Activated B cell treated with CpG ODN at 0.5 μM for 24 hours (primary cell): ENCODE results near the gene PPM1H. TPM values are rescaled to one million over a fixed set of nuclear protein-coding genes. Genes with fewer than 3 reads are reported as not detected.

Source experiments
- ATAC-seq: fragments of 200-7000 bp; cut with Tn5 transposase; one replicate; pipeline ENCODE4 v1.10.0; 2021; ENCODE audit warnings: low read depth, mild to moderate bottlenecking, moderate library complexity
- CTCF ChIA-PET: fragments of 350-600 bp; sonication (Branson Sonifier 250); formaldehyde crosslinking; loops from one replicate; lab custom pipeline; 2021; ENCODE audit warnings: antibody characterized with exemption; lab: Charles Lee
- POLR2A ChIA-PET: fragments of 350-600 bp; sonication (Branson Sonifier 250); formaldehyde crosslinking; loops from one replicate; lab custom pipeline; 2021; ENCODE audit warnings: antibody characterized with exemption; lab: Charles Lee
- DNase-seq: peaks from one replicate; pipeline ENCODE4 v3.0.0; 2022
- H3K27ac Mint-ChIP-seq: one replicate; pipeline ENCODE4 v1.8.0; 2020; ENCODE audit warnings: mixed read lengths
- H3K27me3 Mint-ChIP-seq: one replicate; pipeline ENCODE4 v1.8.0; 2021; ENCODE audit warnings: mixed read lengths
- H3K36me3 Mint-ChIP-seq: one replicate; pipeline ENCODE4 v1.8.0; 2021; ENCODE audit warnings: low read depth, mixed read lengths
- H3K4me1 Mint-ChIP-seq: one replicate; pipeline ENCODE4 v1.8.0; 2021; ENCODE audit warnings: mixed read lengths
- H3K4me3 Mint-ChIP-seq: one replicate; pipeline ENCODE4 v1.8.0; 2020; ENCODE audit warnings: mild to moderate bottlenecking, mixed read lengths
- H3K9me3 Mint-ChIP-seq: one replicate; pipeline ENCODE4 v1.8.0; 2020; ENCODE audit warnings: mixed read lengths
- intact Hi-C: fragments of 100-400 bp; cut with micrococcal nuclease; formaldehyde crosslinking; loops from one replicate; pipeline ENCODE4 v1.15.1; 2024
- total RNA-seq: library from RNA; stranded (reverse); gene quantifications from 2 replicates; pipeline ENCODE4 v1.2.3, GENCODE V29; 2022
- TF ChIP-seq, protein P1 (sequence below): fragments of 200-600 bp; IDR thresholded peaks from one replicate; pipeline ENCODE4 v1.8.0; 2022; ENCODE audit warnings: antibody characterized with exemption, mild to moderate bottlenecking

Gene PPM1H
- total RNA-seq, 1 donor from 2014 or later = not detected

DNA sequence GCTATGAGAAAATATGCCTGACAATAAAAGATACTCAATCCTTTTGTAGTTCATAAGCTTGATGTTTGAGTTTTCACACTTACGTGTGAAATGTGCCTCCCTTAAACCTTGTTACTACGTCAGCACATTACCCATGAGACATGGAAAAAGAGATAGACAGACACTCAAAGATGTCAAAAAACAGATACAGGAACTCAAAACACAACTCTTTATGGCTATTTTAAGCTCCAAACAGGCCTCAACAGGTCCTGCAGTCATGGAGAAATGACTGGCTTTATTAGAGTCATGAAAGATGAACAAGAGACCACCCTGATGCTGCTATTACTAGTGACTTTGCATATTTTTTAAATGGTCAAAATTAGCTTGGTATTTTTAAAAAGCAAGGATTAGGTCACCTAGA lies 283.8 kb downstream of the PPM1H start:
- Mint-ChIP-seq H3K27me3 (no peaks in the 10 kb centered on the region), H3K9me3 (no peaks in the 10 kb centered on the region), H3K4me3 (no peak overlapping the region), H3K27ac (no peak overlapping the region), H3K36me3 (no peaks in the 10 kb centered on the region), H3K4me1 (no peaks in the 10 kb centered on the region)
- no peak for DNase-seq
- ChIA-PET CTCF (no interaction called here), POLR2A (interaction anchor here (1.2 kb wide), 1 partner anchor 48 kb away, joined by 4 read pairs; no protein-coding TSS in a partner anchor)
- intact Hi-C loops = no loop called here
- TF ChIP-seq, protein P1, sequence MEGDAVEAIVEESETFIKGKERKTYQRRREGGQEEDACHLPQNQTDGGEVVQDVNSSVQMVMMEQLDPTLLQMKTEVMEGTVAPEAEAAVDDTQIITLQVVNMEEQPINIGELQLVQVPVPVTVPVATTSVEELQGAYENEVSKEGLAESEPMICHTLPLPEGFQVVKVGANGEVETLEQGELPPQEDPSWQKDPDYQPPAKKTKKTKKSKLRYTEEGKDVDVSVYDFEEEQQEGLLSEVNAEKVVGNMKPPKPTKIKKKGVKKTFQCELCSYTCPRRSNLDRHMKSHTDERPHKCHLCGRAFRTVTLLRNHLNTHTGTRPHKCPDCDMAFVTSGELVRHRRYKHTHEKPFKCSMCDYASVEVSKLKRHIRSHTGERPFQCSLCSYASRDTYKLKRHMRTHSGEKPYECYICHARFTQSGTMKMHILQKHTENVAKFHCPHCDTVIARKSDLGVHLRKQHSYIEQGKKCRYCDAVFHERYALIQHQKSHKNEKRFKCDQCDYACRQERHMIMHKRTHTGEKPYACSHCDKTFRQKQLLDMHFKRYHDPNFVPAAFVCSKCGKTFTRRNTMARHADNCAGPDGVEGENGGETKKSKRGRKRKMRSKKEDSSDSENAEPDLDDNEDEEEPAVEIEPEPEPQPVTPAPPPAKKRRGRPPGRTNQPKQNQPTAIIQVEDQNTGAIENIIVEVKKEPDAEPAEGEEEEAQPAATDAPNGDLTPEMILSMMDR = no peak
- ATAC-seq = no peak

GRCh38 chr12:62649412-62650138 lies 285.4 kb downstream of the PPM1H start:
- ATAC-seq (no peak), DNase-seq (no peak)
- H3K36me3 Mint-ChIP-seq = no peaks in the 10 kb centered on the region
- no peaks in the 10 kb centered on the region for H3K27me3 Mint-ChIP-seq
- POLR2A ChIA-PET = no interaction called here
- H3K27ac Mint-ChIP-seq = no peak overlapping the region
- no peak overlapping the region for H3K4me3 Mint-ChIP-seq
- intact Hi-C loops = no loop called here
- TF ChIP-seq, protein P1 = no peak
- H3K4me1 Mint-ChIP-seq = no peaks in the 10 kb centered on the region
- CTCF ChIA-PET = no interaction called here
- no peaks in the 10 kb centered on the region for H3K9me3 Mint-ChIP-seq

- ChIA-PET POLR2A (no interaction called here), CTCF (no interaction called here)
- intact Hi-C loops = no loop called here
- Mint-ChIP-seq H3K27ac (no peak overlapping the region), H3K9me3 (no peaks in the 10 kb centered on the region), H3K4me1 (no peaks in the 10 kb centered on the region), H3K36me3 (no peaks in the 10 kb centered on the region), H3K27me3 (peaks cover 4% of the 10 kb centered on the region), H3K4me3 (no peak overlapping the region)
- ATAC-seq (no peak), DNase-seq (no peak)
- TF ChIP-seq, protein P1 = no peak
Observed at GRCh38 chr12:62647586-62647985, 287.4 kb downstream of the PPM1H start.

DNA sequence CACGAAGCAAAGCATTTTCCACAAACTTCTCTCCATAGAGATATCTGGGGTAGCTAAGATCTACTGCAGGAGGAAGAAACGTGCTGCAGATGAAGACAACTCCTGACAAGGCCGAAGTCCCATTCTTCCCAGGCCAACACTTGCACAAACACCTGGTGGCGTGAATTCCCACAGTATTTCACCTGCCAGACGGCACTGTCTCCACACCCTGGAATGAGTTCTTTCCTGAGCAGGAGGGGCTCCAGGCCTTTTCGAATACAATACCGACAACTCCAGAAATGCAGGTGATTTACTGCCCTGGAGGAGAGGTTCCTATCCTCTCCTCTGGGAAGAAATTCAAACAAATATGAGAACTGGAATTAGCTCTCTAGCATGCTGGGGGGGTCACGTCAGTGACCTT lies 288.4 kb downstream of the PPM1H start:
- H3K4me1 Mint-ChIP-seq = peaks cover under 1% of the 10 kb centered on the region
- H3K27ac Mint-ChIP-seq = no peak overlapping the region
- ATAC-seq = no peak
- DNase-seq = no peak
- H3K9me3 Mint-ChIP-seq = no peaks in the 10 kb centered on the region
- H3K27me3 Mint-ChIP-seq = peaks cover 5% of the 10 kb centered on the region
- no peak overlapping the region for H3K4me3 Mint-ChIP-seq
- no peaks in the 10 kb centered on the region for H3K36me3 Mint-ChIP-seq
- intact Hi-C loops = no loop called here
- ChIA-PET CTCF (no interaction called here), POLR2A (no interaction called here)
- TF ChIP-seq, protein P1 = no peak

- POLR2A ChIA-PET = no interaction called here
- CTCF ChIA-PET = no interaction called here
- peaks cover 6% of the 10 kb centered on the region for H3K4me1 Mint-ChIP-seq
- H3K27ac Mint-ChIP-seq = no peak overlapping the region
- peaks cover 6% of the 10 kb centered on the region for H3K27me3 Mint-ChIP-seq
- no peak overlapping the region for H3K4me3 Mint-ChIP-seq
- H3K9me3 Mint-ChIP-seq = no peaks in the 10 kb centered on the region
- DNase-seq = no peak
- ATAC-seq = no peak
- no peaks in the 10 kb centered on the region for H3K36me3 Mint-ChIP-seq
- TF ChIP-seq, protein P1 = no peak
- intact Hi-C loops = no loop called here
Observed at GRCh38 chr12:62643486-62643885, 291.5 kb downstream of the PPM1H start.
